ENCODE results near the gene MLST8.

Gene MLST8

GRCh38 chr16:2229632-2230250, 24.5 kb downstream of the MLST8 start:
- no peak overlapping the region for H3K4me3 ChIP-seq (ENCODE audit: insufficient read depth in 1 of 2, low read depth in 1 of 2, low read length in 2 of 2)
- H3K23ac ChIP-seq (ENCODE audit: low read length in 2 of 2) = no peak overlapping the region
- no peak overlapping the region for H3K27ac ChIP-seq (ENCODE audit: low read length, poor library complexity, severe bottlenecking)
- 96% methylated on average over 19 of the region's 23 CpGs for WGBS
- H3K27me3 ChIP-seq (ENCODE audit: control insufficient read depth in 1 of 2, insufficient read depth in 1 of 2, low read length in 2 of 2) = no peaks in the 10 kb centered on the region
- peaks cover 58 to 80% of the 10 kb centered on the region in 2 experiments for H3K36me3 ChIP-seq (ENCODE audit: control insufficient read depth in 1 of 2, insufficient read depth in 2 of 2, low read depth in 1 of 2, low read length in 2 of 2)
- H3K18ac ChIP-seq (ENCODE audit: low read depth in 1 of 2, low read length in 2 of 2) = no peak overlapping the region
- no peak overlapping the region for H2AK5ac ChIP-seq (ENCODE audit: low read length, severe bottlenecking)
- H3K9ac ChIP-seq (ENCODE audit: low read length) = no peak overlapping the region
- no peaks in the 10 kb centered on the region for H3K9me3 ChIP-seq (ENCODE audit: control insufficient read depth, low read length)
- H4K8ac ChIP-seq (ENCODE audit: low read length) = no peak overlapping the region
- peaks cover 32% of the 10 kb centered on the region for H3K79me1 ChIP-seq (replicated peaks; ENCODE audit: low read length, poor library complexity, severe bottlenecking)
- no peak overlapping the region for H2BK15ac ChIP-seq (ENCODE audit: low read depth, poor library complexity, severe bottlenecking)
- H4K91ac ChIP-seq (ENCODE audit: low read length) = no peak overlapping the region
- no peak overlapping the region for H2BK5ac ChIP-seq (ENCODE audit: low read depth, low read length, poor library complexity, severe bottlenecking)
- peaks cover 24% of the 10 kb centered on the region for H3K4me1 ChIP-seq (ENCODE audit: control insufficient read depth, insufficient read depth, low read depth, low read length)
- H2BK12ac ChIP-seq (ENCODE audit: low read length in 2 of 2) = no peak overlapping the region
- DNase-seq = no peak
- H3K14ac ChIP-seq (ENCODE audit: low read length in 2 of 2) = no peak overlapping the region
- no peak overlapping the region for H2BK120ac ChIP-seq (ENCODE audit: low read depth, low read length)
- H3K4me2 ChIP-seq (ENCODE audit: low read length, poor library complexity, severe bottlenecking) = no peak overlapping the region
- H3K4ac ChIP-seq (ENCODE audit: low read depth in 1 of 2, low read length in 2 of 2) = no peak overlapping the region
- H2AFZ ChIP-seq (ENCODE audit: low read depth, low read length) = no peak overlapping the region

GRCh38 chr16:2230376-2230775, 25.1 kb downstream of the MLST8 start:
- no peak overlapping the region for H3K4ac ChIP-seq (ENCODE audit: low read depth in 1 of 2, low read length in 2 of 2)
- 96% methylated on average over 13 of the region's 13 CpGs for WGBS

GRCh38 chr16:2231016-2231931, 26.0 kb downstream of the MLST8 start:
- H2BK12ac ChIP-seq (ENCODE audit: low read length in 2 of 2) = no peak overlapping the region
- H2BK120ac ChIP-seq (ENCODE audit: low read depth, low read length) = no peak overlapping the region
- 79% methylated on average over 29 of the region's 29 CpGs for WGBS
- peak; percentile 51 for DNase-seq
- no peak overlapping the region for H2AK5ac ChIP-seq (ENCODE audit: low read length, severe bottlenecking)
- peaks cover 32% of the 10 kb centered on the region for H3K79me1 ChIP-seq (replicated peaks; ENCODE audit: low read length, poor library complexity, severe bottlenecking)
- H3K14ac ChIP-seq (ENCODE audit: low read length in 2 of 2) = no peak overlapping the region
- H3K4me1 ChIP-seq (ENCODE audit: control insufficient read depth, insufficient read depth, low read depth, low read length) = peaks cover 18% of the 10 kb centered on the region
- peaks cover 69 to 93% of the 10 kb centered on the region in 2 experiments for H3K36me3 ChIP-seq (ENCODE audit: control insufficient read depth in 1 of 2, insufficient read depth in 2 of 2, low read depth in 1 of 2, low read length in 2 of 2)
- no peak overlapping the region for H3K23ac ChIP-seq (ENCODE audit: low read length in 2 of 2)
- peaks cover 0 to 4% of the 10 kb centered on the region in 2 experiments for H3K27me3 ChIP-seq (ENCODE audit: control insufficient read depth in 1 of 2, insufficient read depth in 1 of 2, low read length in 2 of 2)
- no peak overlapping the region for H3K4ac ChIP-seq (ENCODE audit: low read depth in 1 of 2, low read length in 2 of 2)
- no peaks in the 10 kb centered on the region for H3K9me3 ChIP-seq (ENCODE audit: control insufficient read depth, low read length)
- no peak overlapping the region for H3K27ac ChIP-seq (ENCODE audit: low read length, poor library complexity, severe bottlenecking)
- H2BK15ac ChIP-seq (ENCODE audit: low read depth, poor library complexity, severe bottlenecking) = no peak overlapping the region
- no peak overlapping the region for H2BK5ac ChIP-seq (ENCODE audit: low read depth, low read length, poor library complexity, severe bottlenecking)
- no peak overlapping the region for H4K8ac ChIP-seq (ENCODE audit: low read length)
- no peak overlapping the region for H3K4me2 ChIP-seq (ENCODE audit: low read length, poor library complexity, severe bottlenecking)
- H2AFZ ChIP-seq (ENCODE audit: low read depth, low read length) = no peak overlapping the region
- H3K18ac ChIP-seq (ENCODE audit: low read depth in 1 of 2, low read length in 2 of 2) = no peak overlapping the region
- H3K9ac ChIP-seq (ENCODE audit: low read length) = no peak overlapping the region
- H4K91ac ChIP-seq (ENCODE audit: low read length) = no peak overlapping the region
- no peak overlapping the region for H3K4me3 ChIP-seq (ENCODE audit: insufficient read depth in 1 of 2, low read depth in 1 of 2, low read length in 2 of 2)

More at GRCh38 chr16:2230376-2230775, 25.1 kb downstream of the MLST8 start:
- Histone ChIP-seq H2BK120ac (ENCODE audit: low read depth, low read length) (no peak overlapping the region), H3K4me3 (ENCODE audit: insufficient read depth in 1 of 2, low read depth in 1 of 2, low read length in 2 of 2) (no peak overlapping the region), H3K36me3 (ENCODE audit: control insufficient read depth in 1 of 2, insufficient read depth in 2 of 2, low read depth in 1 of 2, low read length in 2 of 2) (peaks cover 64 to 86% of the 10 kb centered on the region in 2 experiments), H3K14ac (ENCODE audit: low read length in 2 of 2) (no peak overlapping the region), H3K79me1 (replicated peaks; ENCODE audit: low read length, poor library complexity, severe bottlenecking) (peaks cover 32% of the 10 kb centered on the region), H4K8ac (ENCODE audit: low read length) (no peak overlapping the region), H3K4me1 (ENCODE audit: control insufficient read depth, insufficient read depth, low read depth, low read length) (peaks cover 20% of the 10 kb centered on the region), H2BK12ac (ENCODE audit: low read length in 2 of 2) (no peak overlapping the region), H3K27me3 (ENCODE audit: control insufficient read depth in 1 of 2, insufficient read depth in 1 of 2, low read length in 2 of 2) (no peaks in the 10 kb centered on the region), H3K27ac (ENCODE audit: low read length, poor library complexity, severe bottlenecking) (no peak overlapping the region), H2BK15ac (ENCODE audit: low read depth, poor library complexity, severe bottlenecking) (no peak overlapping the region), H3K23ac (ENCODE audit: low read length in 2 of 2) (no peak overlapping the region), H2AK5ac (ENCODE audit: low read length, severe bottlenecking) (no peak overlapping the region), H3K18ac (ENCODE audit: low read depth in 1 of 2, low read length in 2 of 2) (no peak overlapping the region), H3K9me3 (ENCODE audit: control insufficient read depth, low read length) (no peaks in the 10 kb centered on the region), H4K91ac (ENCODE audit: low read length) (no peak overlapping the region), H2BK5ac (ENCODE audit: low read depth, low read length, poor library complexity, severe bottlenecking) (no peak overlapping the region), H3K9ac (ENCODE audit: low read length) (no peak overlapping the region), H3K4me2 (ENCODE audit: low read length, poor library complexity, severe bottlenecking) (no peak overlapping the region), H2AFZ (ENCODE audit: low read depth, low read length) (no peak overlapping the region)
- DNase-seq = no peak

Measured in mesenchymal stem cell (in vitro differentiated cells and primary cell).